ENCODE data around the gene TMC2.

DNA sequence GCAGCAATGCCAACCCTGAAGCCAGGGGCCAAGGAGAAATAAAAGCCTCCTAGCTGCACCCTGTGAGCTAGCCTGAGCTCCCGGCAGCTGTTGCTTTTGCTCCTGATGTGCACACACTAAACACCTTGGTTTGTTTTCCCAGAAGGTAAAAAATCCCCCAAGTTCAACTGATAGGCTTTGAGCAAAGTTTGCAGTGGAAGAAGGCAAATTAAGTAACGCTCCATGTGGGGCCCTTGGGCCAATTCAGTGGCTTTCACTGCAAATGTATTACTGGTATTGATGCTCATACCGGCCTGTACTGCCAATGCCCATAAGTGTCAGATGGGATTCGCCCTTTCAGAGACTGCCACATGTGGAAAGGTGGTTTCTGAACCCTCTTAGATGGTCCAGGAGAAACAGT lies 137.1 kb downstream of the TMC2 start:
- no peak for TF ChIP-seq TAF1 (IDR thresholded peaks at IDR 0.05; ENCODE audit: borderline replicate concordance, insufficient read depth, low read length)
- TF ChIP-seq, protein P1, sequence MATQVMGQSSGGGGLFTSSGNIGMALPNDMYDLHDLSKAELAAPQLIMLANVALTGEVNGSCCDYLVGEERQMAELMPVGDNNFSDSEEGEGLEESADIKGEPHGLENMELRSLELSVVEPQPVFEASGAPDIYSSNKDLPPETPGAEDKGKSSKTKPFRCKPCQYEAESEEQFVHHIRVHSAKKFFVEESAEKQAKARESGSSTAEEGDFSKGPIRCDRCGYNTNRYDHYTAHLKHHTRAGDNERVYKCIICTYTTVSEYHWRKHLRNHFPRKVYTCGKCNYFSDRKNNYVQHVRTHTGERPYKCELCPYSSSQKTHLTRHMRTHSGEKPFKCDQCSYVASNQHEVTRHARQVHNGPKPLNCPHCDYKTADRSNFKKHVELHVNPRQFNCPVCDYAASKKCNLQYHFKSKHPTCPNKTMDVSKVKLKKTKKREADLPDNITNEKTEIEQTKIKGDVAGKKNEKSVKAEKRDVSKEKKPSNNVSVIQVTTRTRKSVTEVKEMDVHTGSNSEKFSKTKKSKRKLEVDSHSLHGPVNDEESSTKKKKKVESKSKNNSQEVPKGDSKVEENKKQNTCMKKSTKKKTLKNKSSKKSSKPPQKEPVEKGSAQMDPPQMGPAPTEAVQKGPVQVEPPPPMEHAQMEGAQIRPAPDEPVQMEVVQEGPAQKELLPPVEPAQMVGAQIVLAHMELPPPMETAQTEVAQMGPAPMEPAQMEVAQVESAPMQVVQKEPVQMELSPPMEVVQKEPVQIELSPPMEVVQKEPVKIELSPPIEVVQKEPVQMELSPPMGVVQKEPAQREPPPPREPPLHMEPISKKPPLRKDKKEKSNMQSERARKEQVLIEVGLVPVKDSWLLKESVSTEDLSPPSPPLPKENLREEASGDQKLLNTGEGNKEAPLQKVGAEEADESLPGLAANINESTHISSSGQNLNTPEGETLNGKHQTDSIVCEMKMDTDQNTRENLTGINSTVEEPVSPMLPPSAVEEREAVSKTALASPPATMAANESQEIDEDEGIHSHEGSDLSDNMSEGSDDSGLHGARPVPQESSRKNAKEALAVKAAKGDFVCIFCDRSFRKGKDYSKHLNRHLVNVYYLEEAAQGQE (IDR thresholded peaks at IDR 0.05; ENCODE audit: insufficient read depth in 1 of 2, low read depth in 2 of 2, low read length in 2 of 2), result no peak
- TF ChIP-seq SIN3A (IDR thresholded peaks at IDR 0.05; ENCODE audit: borderline replicate concordance, insufficient read depth, low read length), result no peak
- TF ChIP-seq POLR2AphosphoS5 (IDR thresholded peaks at IDR 0.05; ENCODE audit: low read depth, low read length), result no peak

All from PFSK-1 (cell line).